Measurements from ENCODE around the gene APOL5. TPM values are rescaled to one million over a fixed set of nuclear protein-coding genes. Genes with fewer than 3 reads are reported as not detected.
A peak's percentile ranks its signal among the peaks of the same experiment; 100 is the strongest.

APOL5 gene
- total and polyA plus RNA-seq, 12 donors = 0.06 TPM; not detected in 11

GRCh38 chr22:35754761-35755160 is 37.1 kb downstream of the APOL5 start:
- intact Hi-C loops (cut with DNase I) = loop anchor here in 3 of 10 donors (5.0 to 10.0 kb wide), 3 partner anchors 88 to 170 kb away; no protein-coding TSS in a partner anchor
- Histone ChIP-seq H3K4me1 (peaks cover 0 to 28% (median 20%) of the 10 kb centered on the region in 9 donors), H3K27me3 (no peaks in the 10 kb centered on the region), H3K36me3 (peaks cover 0 to 94% (median 19%) of the 10 kb centered on the region in 9 donors), H3K9me3 (no peaks in the 10 kb centered on the region), H3K4me3 (no peak overlapping the region), H3K27ac (no peak overlapping the region)
- DNase-seq = no peak
- ATAC-seq = no peak
- TF ChIP-seq CTCF (IDR thresholded peaks at IDR 0.05) = no peak
- WGBS, 2 donors = 94% methylated on average over 2 of the region's 2 CpGs

GRCh38 chr22:35756722-35757121 is 39.0 kb downstream of the APOL5 start:
- ATAC-seq (no peak), DNase-seq (no peak)
- Histone ChIP-seq H3K9me3 (no peaks in the 10 kb centered on the region), H3K4me1 (peaks cover 0 to 28% (median 21%) of the 10 kb centered on the region in 9 donors), H3K4me3 (no peak overlapping the region), H3K36me3 (peaks cover 0 to 98% (median 19%) of the 10 kb centered on the region in 9 donors), H3K27ac (no peak overlapping the region), H3K27me3 (no peaks in the 10 kb centered on the region)
- TF ChIP-seq CTCF (IDR thresholded peaks at IDR 0.05) = no peak
- WGBS, 2 donors = 98 to 100% methylated on average over 1 of the region's 1 CpG
- intact Hi-C loops (cut with DNase I) = loop anchor here in 3 of 10 donors (5.0 to 10.0 kb wide), 3 partner anchors 86 to 168 kb away; no protein-coding TSS in a partner anchor

GRCh38 chr22:35758394-35758793 is 40.7 kb downstream of the APOL5 start:
- intact Hi-C loops (cut with DNase I) = loop anchor here in 3 of 10 donors (5.0 to 10.0 kb wide), 3 partner anchors 84 to 166 kb away; no protein-coding TSS in a partner anchor
- DNase-seq (no peak), ATAC-seq (no peak)
- no peak for TF ChIP-seq CTCF (IDR thresholded peaks at IDR 0.05)
- no peaks in the 10 kb centered on the region for H3K27me3 ChIP-seq
- H3K9me3 ChIP-seq = no peaks in the 10 kb centered on the region
- H3K4me3 ChIP-seq = no peak overlapping the region
- H3K4me1 ChIP-seq = peaks cover 0 to 15% (median 6%) of the 10 kb centered on the region in 9 donors
- WGBS, 2 donors = 84 to 90% methylated on average over 1 of the region's 1 CpG
- H3K36me3 ChIP-seq = peaks cover 0 to 94% (median 19%) of the 10 kb centered on the region in 9 donors
- no peak overlapping the region for H3K27ac ChIP-seq

- no peaks in the 10 kb centered on the region for H3K9me3 ChIP-seq
- H3K4me3 ChIP-seq = no peak overlapping the region
- H3K27me3 ChIP-seq = no peaks in the 10 kb centered on the region
- DNase-seq = no peak
- peak in 3 of 8 donors; percentile 52 to 76 (median 56) for ATAC-seq
- intact Hi-C loops (cut with DNase I) = loop anchor here in 4 of 10 donors (5.0 to 10.0 kb wide), 2 partner anchors 154 to 156 kb away; no protein-coding TSS in a partner anchor
- H3K4me1 ChIP-seq = peaks cover 0 to 22% (median 6%) of the 10 kb centered on the region in 9 donors
- peak overlapping the region in 1 of 10 donors; percentile 17 for H3K27ac ChIP-seq
- H3K36me3 ChIP-seq = peaks cover 0 to 79% (median 19%) of the 10 kb centered on the region in 9 donors
- 97 to 100% methylated on average over 1 of the region's 1 CpG for WGBS, 2 donors
- peak in 7 of 9 donors; percentile 17 to 54 (median 37) for TF ChIP-seq CTCF (IDR thresholded peaks at IDR 0.05)
Measured at GRCh38 chr22:35761037-35761436, 43.4 kb downstream of the APOL5 start.

Measured in heart right ventricle (tissue), 16 donors.